HG02885 (cell line): ENCODE measurements around the gene SCART1.
"Not testable (repeated sequence)": the region's sequence is repeated elsewhere in the genome, so short reads cannot be mapped to it uniquely, and the experiment has no call there.

Experiments
- ATAC-seq: cut with Tn5 transposase; IDR thresholded peaks from one replicate; pipeline ENCODE4 v1.9.1; 2021; ENCODE audit warnings: mild to moderate bottlenecking; ENCODE audit not compliant: unreplicated experiment, poor library complexity

SCART1 gene

DNA sequence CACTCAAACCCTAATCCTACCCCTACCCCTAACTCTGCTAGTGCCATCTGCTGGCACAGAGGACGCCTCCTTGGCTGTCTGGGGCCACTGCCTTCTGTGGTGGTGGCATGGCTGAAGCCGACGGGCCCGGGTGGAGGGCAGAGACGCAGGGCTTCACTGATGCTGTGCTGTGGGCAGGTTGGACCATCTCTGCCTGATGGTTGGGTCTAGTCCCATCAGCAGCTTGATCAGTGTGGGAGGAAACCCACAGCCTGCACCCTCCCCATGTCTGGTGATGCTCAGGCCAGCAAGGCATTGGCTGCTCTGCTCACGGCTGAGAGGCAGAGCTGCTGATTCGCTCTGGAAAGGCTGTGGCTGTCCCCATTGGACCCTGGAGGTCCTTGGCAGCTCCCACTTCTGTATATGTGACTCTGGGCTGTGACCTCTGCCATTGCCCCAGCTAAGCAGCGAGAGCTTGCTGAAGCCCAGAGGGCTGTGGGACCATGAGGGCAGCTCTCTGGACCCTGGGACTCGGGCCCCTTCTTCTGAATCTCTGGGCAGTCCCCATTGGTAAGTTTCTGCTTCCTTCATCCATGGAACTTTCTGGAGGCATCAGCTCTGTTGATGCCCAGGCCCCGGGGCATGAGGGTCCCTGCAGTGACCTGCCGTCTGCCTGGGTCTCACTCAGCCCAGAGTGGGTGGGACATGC, at the start of gene SCART1:
SCART1 (plus strand) TSS at position 430 of the 688 bp plus-strand sequence; CDS start at position 483, 53 bp downstream.
- no peak for ATAC-seq

GRCh38 chr10:133405272-133405671, 48.5 kb upstream of the SCART1 start:
- ATAC-seq = no peak

- ATAC-seq = no peak
Measured at GRCh38 chr10:133405844-133406527, 47.8 kb upstream of the SCART1 start.

GRCh38 chr10:133411523-133412380, 42.0 kb upstream of the SCART1 start:
- ATAC-seq = no peak

GRCh38 chr10:133412381-133412711, 41.4 kb upstream of the SCART1 start:
- ATAC-seq = no peak

DNA sequence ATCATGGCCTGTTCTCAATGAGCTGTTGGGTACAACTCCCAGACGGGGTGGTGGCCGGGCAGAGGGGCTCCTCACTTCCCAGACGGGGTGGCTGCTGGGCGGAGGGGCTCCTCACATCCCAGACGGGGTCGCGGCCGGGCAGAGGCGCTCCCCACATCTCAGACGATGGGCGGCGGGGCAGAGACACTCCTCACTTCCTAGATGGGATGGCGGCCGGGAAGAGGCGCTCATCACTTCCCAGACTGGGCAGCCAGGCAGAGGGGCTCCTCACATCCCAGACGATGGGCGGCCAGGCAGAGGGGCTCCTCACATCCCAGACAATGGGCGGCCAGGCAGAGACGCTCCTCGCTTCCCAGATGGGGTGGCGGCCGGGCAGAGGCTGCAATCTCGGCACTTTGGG, 39.3 kb upstream of the SCART1 start:
- not testable (repeated sequence) for ATAC-seq

DNA sequence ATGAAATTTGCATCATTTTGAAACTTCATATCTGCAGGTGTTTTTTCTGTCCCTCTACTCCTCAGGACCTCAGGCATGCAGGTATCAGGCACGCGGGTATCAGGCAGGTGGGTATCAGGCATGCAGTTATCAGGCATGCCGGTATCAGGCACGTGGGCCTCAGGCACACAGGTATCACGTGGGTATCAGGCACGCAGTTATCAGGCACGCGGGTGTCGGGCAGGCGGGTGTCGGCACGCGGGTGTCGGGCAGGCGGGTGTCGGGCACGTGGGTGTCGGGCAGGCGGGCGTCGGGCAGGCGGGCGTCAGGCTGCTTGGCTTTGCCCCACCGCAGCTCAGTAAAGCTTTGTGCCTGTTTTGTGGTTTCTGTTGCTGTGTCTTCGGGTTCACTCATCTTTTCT, 38.0 kb upstream of the SCART1 start:
- ATAC-seq = no peak

GRCh38 chr10:133418289-133418993, 35.3 kb upstream of the SCART1 start:
- ATAC-seq = no peak

GRCh38 chr10:133419211-133419950, 34.4 kb upstream of the SCART1 start:
- no peak for ATAC-seq

DNA sequence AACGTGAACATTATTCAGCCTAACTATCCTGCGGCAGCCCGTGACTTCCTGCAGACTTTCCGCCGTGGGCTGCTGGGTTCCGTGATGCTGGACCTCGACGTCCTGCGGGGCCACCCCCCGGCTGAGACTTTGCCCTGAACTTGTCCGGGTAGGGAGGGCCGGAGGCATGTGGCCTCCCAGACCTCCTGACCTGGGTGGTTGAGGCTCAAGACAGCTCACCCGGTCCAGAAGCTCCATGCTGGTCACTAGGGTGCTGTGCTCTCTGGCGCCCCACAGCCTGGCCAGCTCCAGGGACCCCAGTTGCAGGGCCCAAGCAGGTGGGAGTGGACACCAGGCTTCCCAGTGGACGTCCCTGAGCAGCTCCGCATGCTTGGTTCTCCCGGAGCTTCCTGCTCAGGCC, 33.7 kb upstream of the SCART1 start:
- ATAC-seq = no peak

- no peak for ATAC-seq
Measured at GRCh38 chr10:133420579-133420978, 33.2 kb upstream of the SCART1 start.

GRCh38 chr10:133421336-133422222, 32.2 kb upstream of the SCART1 start:
- no peak for ATAC-seq

DNA sequence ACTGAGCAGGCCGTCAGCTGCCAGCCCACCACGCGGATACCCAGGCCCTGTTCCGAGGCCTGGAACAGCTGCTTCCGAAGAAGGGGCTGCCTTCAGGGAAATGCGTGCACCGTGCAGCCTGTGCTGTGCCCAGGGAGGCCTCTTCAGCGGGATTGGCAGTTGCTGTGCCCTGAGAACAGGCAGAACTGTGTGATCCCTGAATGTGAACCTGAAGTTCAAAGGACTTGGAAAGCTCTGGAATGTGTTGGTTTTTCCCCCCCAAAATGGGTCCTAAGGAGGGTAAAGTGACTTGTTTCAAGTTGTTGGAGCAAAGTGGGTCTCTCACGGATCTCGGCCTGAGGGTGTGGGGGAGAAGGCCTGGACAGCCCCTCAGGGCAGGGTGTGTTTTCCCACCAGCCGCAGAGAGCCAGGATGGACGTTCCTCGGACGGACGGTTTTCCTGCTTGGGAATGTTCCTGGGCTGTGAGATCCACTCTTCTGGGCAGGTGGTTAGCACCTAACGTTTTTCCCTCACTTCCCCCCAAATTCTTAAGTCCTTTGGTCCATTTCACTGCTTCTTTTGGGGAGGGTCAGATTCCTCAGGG, 31.4 kb upstream of the SCART1 start:
- ATAC-seq = no peak

DNA sequence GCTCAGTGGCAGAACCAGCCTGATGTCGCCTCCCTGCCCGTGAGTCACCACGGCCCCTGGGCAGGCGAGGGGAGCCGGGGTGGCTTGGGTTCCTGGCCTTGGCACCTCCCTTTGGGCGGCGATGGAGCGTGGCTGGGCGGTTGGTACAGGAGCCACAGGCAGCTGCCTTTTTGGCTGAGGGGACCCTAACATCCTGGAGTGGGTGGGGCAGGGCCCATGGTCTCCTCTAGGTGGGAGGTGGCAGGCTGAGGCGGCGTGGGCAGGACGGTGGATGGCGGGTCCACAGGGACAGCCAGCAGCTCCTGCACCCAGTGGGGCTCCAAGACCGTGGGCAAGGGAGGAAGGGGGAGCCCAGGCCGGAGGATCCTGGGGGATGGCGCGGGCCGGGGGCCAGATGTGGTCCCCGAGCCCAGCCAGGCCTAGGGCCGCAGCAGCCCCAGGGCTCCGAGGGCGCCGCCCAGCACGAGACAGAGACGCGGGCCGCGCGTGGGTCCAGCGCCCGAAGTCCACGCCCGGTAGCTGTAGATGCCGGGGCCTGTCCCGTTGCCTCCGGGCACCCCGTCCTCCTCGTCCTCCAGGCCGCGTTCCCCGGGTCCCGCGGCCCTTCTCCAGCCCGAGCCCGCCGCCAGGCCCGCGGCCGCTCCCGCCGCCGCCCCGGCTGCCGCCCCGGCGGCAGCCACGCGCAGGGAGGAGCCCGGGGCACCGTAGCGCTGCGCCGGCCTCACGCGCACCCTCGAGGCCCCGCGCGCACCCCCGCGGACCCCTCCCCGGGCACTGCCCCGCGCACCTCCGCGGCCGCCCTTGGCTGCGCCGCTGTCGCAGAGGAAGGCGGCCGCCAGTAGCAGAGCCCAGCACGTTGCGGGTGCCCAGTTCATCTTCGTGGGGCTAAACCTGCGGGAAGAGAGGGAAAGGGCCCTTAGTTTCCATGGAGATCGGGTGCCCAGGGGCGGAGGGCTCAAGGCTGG, 30.7 kb upstream of the SCART1 start:
- ATAC-seq = no peak

- not testable (repeated sequence) for ATAC-seq
Measured at GRCh38 chr10:133424102-133424501, 29.6 kb upstream of the SCART1 start.

DNA sequence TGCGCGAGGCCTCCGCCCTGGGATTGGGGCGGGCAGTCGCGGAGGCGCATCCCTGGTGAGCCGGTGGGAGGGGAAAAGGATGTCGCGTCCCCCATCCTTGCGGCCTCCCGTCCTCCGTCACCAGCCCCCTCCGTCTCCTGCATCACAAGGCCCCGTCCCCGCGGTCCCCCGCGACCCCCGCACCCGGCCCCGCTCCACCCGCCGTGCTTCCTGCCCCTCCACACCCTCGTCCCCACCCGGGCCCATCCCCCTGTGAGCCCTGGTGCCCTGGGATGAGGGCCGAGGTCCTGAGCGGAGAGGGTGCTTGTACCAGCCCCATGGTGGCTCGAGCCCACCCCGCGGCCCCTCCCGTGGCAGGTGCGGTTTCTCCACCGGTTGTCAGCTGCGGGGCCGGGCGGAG, 29.1 kb upstream of the SCART1 start, which contains the start of gene SPRN:
SPRN (minus strand) TSS at position 25 of the 400 bp plus-strand sequence. CDS start 944 bp downstream, outside the sequence.
- not testable (repeated sequence) for ATAC-seq

- not testable (repeated sequence) for ATAC-seq
Measured at GRCh38 chr10:133429571-133429970, 24.2 kb upstream of the SCART1 start.
